ENCODE data around the gene GLOD5.
"Not testable (repeated sequence)": the region's sequence is repeated elsewhere in the genome, so short reads cannot be mapped to it uniquely, and the experiment has no call there.

The GLOD5 gene

DNA sequence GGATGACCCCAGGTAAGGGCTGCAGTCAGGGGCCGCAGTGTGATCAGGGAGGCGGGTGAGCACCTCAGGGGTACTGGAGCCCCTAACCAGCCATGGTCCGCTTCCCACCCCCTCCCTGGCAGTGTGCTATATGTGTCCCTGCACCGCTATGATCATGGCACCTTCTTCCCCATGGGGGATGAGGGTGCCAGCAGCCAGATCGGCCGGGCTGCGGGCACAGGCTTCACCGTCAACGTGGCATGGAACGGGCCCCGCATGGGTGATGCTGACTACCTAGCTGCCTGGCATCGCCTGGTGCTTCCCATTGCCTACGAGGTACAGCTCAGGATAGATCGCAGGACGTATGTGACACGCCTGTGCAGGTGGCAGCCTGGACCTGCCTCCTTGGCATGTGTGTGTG is 56.6 kb downstream of the GLOD5 start:
- Histone ChIP-seq H3K4me1 (ENCODE audit: insufficient read depth, low read length, severe bottlenecking) (no peaks in the 10 kb centered on the region), H3K9ac (ENCODE audit: low read length) (no peak overlapping the region), H4K20me1 (ENCODE audit: insufficient read depth, low read length) (no peaks in the 10 kb centered on the region), H3K4me2 (ENCODE audit: low read length) (no peak overlapping the region), H3K4me3 (ENCODE audit: low read depth, low read length, poor library complexity, severe bottlenecking) (no peak overlapping the region), H3F3A (ENCODE audit: insufficient read depth, low read length) (no peaks in the 10 kb centered on the region), H3K27ac (ENCODE audit: low read depth, low read length, poor library complexity, severe bottlenecking) (no peak overlapping the region), H3K27me3 (ENCODE audit: insufficient read depth, low read length) (no peaks in the 10 kb centered on the region), H3K36me3 (ENCODE audit: insufficient read depth, low read length) (no peaks in the 10 kb centered on the region), H3K9me3 (ENCODE audit: low read length) (no peaks in the 10 kb centered on the region), H2AFZ (ENCODE audit: low read length) (no peak overlapping the region), H3K9me2 (ENCODE audit: low read depth, low read length) (no peaks in the 10 kb centered on the region), H3K79me2 (ENCODE audit: insufficient read depth, low read length) (no peaks in the 10 kb centered on the region)
- TF ChIP-seq EZH2 (IDR thresholded peaks at IDR 0.05; ENCODE audit: borderline replicate concordance, low read length): no peak
- TF ChIP-seq CTCF (IDR thresholded peaks at IDR 0.05; ENCODE audit: low read length): no peak

GRCh38 chrX:48818866-48819265 is 57.3 kb downstream of the GLOD5 start:
- H3K36me3 ChIP-seq (ENCODE audit: insufficient read depth, low read length): no peaks in the 10 kb centered on the region
- H3K27me3 ChIP-seq (ENCODE audit: insufficient read depth, low read length): no peaks in the 10 kb centered on the region
- H4K20me1 ChIP-seq (ENCODE audit: insufficient read depth, low read length): no peaks in the 10 kb centered on the region
- H3F3A ChIP-seq (ENCODE audit: insufficient read depth, low read length): no peaks in the 10 kb centered on the region
- TF ChIP-seq CTCF (IDR thresholded peaks at IDR 0.05; ENCODE audit: low read length) (no peak), EZH2 (IDR thresholded peaks at IDR 0.05; ENCODE audit: borderline replicate concordance, low read length) (no peak)
- H2AFZ ChIP-seq (ENCODE audit: low read length): no peak overlapping the region
- no peak overlapping the region for H3K4me3 ChIP-seq (ENCODE audit: low read depth, low read length, poor library complexity, severe bottlenecking)
- H3K9ac ChIP-seq (ENCODE audit: low read length): no peak overlapping the region
- H3K4me2 ChIP-seq (ENCODE audit: low read length): no peak overlapping the region
- no peaks in the 10 kb centered on the region for H3K79me2 ChIP-seq (ENCODE audit: insufficient read depth, low read length)
- H3K9me2 ChIP-seq (ENCODE audit: low read depth, low read length): no peaks in the 10 kb centered on the region
- no peaks in the 10 kb centered on the region for H3K9me3 ChIP-seq (ENCODE audit: low read length)
- no peak overlapping the region for H3K27ac ChIP-seq (ENCODE audit: low read depth, low read length, poor library complexity, severe bottlenecking)
- H3K4me1 ChIP-seq (ENCODE audit: insufficient read depth, low read length, severe bottlenecking): no peaks in the 10 kb centered on the region

DNA sequence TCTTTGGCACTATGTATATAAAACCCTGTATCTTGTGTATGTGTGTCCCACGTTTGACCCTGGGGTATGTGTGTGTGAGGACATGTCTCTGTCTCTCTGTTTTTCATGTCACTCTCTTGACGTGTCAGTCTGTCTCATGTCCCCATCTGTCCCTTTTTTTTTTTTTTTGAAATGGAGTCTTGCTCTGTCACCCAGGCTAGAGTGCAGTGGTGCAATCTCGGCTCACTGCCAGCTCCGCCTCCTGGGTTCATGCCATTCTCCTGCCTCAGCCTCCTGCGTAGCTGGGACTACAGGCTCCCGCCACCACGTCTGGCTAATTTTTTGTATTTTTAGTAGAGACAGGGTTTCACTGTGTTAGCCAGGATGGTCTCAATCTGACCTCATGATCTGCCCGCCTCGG is 57.8 kb downstream of the GLOD5 start:
- H4K20me1 ChIP-seq (ENCODE audit: insufficient read depth, low read length); H2AFZ ChIP-seq (ENCODE audit: low read length); H3F3A ChIP-seq (ENCODE audit: insufficient read depth, low read length); H3K9ac ChIP-seq (ENCODE audit: low read length); H3K27ac ChIP-seq (ENCODE audit: low read depth, low read length, poor library complexity, severe bottlenecking); H3K36me3 ChIP-seq (ENCODE audit: insufficient read depth, low read length); H3K9me2 ChIP-seq (ENCODE audit: low read depth, low read length); H3K4me1 ChIP-seq (ENCODE audit: insufficient read depth, low read length, severe bottlenecking); H3K27me3 ChIP-seq (ENCODE audit: insufficient read depth, low read length); H3K9me3 ChIP-seq (ENCODE audit: low read length); H3K4me2 ChIP-seq (ENCODE audit: low read length); H3K4me3 ChIP-seq (ENCODE audit: low read depth, low read length, poor library complexity, severe bottlenecking); H3K79me2 ChIP-seq (ENCODE audit: insufficient read depth, low read length): not testable (repeated sequence)

GRCh38 chrX:48823053-48823452 is 61.5 kb downstream of the GLOD5 start:
- no peaks in the 10 kb centered on the region for H3K79me2 ChIP-seq (ENCODE audit: insufficient read depth, low read length)
- no peak overlapping the region for H3K4me2 ChIP-seq (ENCODE audit: low read length)
- H3F3A ChIP-seq (ENCODE audit: insufficient read depth, low read length): no peaks in the 10 kb centered on the region
- TF ChIP-seq EZH2 (IDR thresholded peaks at IDR 0.05; ENCODE audit: borderline replicate concordance, low read length) (no peak), CTCF (IDR thresholded peaks at IDR 0.05; ENCODE audit: low read length) (no peak)
- no peaks in the 10 kb centered on the region for H3K27me3 ChIP-seq (ENCODE audit: insufficient read depth, low read length)
- no peak overlapping the region for H3K9ac ChIP-seq (ENCODE audit: low read length)
- no peaks in the 10 kb centered on the region for H3K4me1 ChIP-seq (ENCODE audit: insufficient read depth, low read length, severe bottlenecking)
- no peaks in the 10 kb centered on the region for H3K9me2 ChIP-seq (ENCODE audit: low read depth, low read length)
- no peak overlapping the region for H3K27ac ChIP-seq (ENCODE audit: low read depth, low read length, poor library complexity, severe bottlenecking)
- H3K9me3 ChIP-seq (ENCODE audit: low read length): no peaks in the 10 kb centered on the region
- H3K4me3 ChIP-seq (ENCODE audit: low read depth, low read length, poor library complexity, severe bottlenecking): no peak overlapping the region
- H3K36me3 ChIP-seq (ENCODE audit: insufficient read depth, low read length): no peaks in the 10 kb centered on the region
- no peaks in the 10 kb centered on the region for H4K20me1 ChIP-seq (ENCODE audit: insufficient read depth, low read length)
- H2AFZ ChIP-seq (ENCODE audit: low read length): no peak overlapping the region
